GM23338 (cell line): ENCODE results near the gene UPK2.

Experiments
- CREB1 ChIP-seq: fragments of 250-450 bp; sonication (Bioruptor Pico); IDR thresholded peaks from 2 replicates; pipeline ENCODE4 v1.5.0; 2020; ENCODE audit warnings: low read depth, mild to moderate bottlenecking, moderate library complexity
- EZH2 ChIP-seq: fragments of 200-600 bp; sonication (generic); IDR thresholded peaks from one replicate; pipeline ENCODE4 v1.8.0; 2017; ENCODE audit warnings: antibody characterized with exemption, mild to moderate bottlenecking, low read depth; ENCODE audit not compliant: unreplicated experiment
- EZH2phosphoT487 ChIP-seq: fragments of 200-600 bp; sonication (generic); IDR thresholded peaks from one replicate; pipeline ENCODE4 v1.8.1; 2018; ENCODE audit warnings: antibody characterized with exemption; ENCODE audit not compliant: unreplicated experiment
- JUNB ChIP-seq: IDR thresholded peaks from one replicate; pipeline ENCODE4 v1.6.1; 2016; ENCODE audit warnings: antibody characterized with exemption; ENCODE audit not compliant: unreplicated experiment
- NANOG ChIP-seq: IDR thresholded peaks from 2 replicates; pipeline ENCODE4 v1.6.1; 2016; ENCODE audit warnings: antibody characterized with exemption, borderline replicate concordance
- POLR2AphosphoS5 ChIP-seq: IDR thresholded peaks from 2 replicates; pipeline ENCODE4 v1.6.1; 2016; ENCODE audit warnings: antibody characterized with exemption, low read depth
- ZNF114 ChIP-seq: fragments of 250-450 bp; sonication (Bioruptor Pico); IDR thresholded peaks from 2 replicates; pipeline ENCODE4 v1.5.0; 2020; ENCODE audit warnings: mild to moderate bottlenecking, moderate library complexity
- ZNF331 ChIP-seq: fragments of 250-450 bp; sonication (Bioruptor Pico); IDR thresholded peaks from 2 replicates; pipeline ENCODE4 v1.5.0; 2020; ENCODE audit warnings: low read depth, mild to moderate bottlenecking, moderate library complexity
- TF ChIP-seq, protein P1 (sequence below), 2 experiments: fragments of 200-600 bp in 1 of 2; sonication (generic) in 1 of 2; conservative IDR thresholded peaks; 2 replicates each; pipeline versions ENCODE4 v1.5.1 to v1.6.1; 2016 to 2017; ENCODE audit warnings: antibody characterized with exemption in 2 of 2, low read depth in 2 of 2, mild to moderate bottlenecking in 2 of 2, moderate library complexity in 1 of 2
- TF ChIP-seq, protein P2 (sequence below): IDR thresholded peaks from 2 replicates; pipeline ENCODE4 v1.6.1; 2016; ENCODE audit warnings: antibody characterized with exemption
- TF ChIP-seq, protein P3 (sequence below): IDR thresholded peaks from one replicate; pipeline ENCODE4 v1.6.1; 2018; ENCODE audit warnings: antibody characterized with exemption; ENCODE audit not compliant: unreplicated experiment

DNA sequence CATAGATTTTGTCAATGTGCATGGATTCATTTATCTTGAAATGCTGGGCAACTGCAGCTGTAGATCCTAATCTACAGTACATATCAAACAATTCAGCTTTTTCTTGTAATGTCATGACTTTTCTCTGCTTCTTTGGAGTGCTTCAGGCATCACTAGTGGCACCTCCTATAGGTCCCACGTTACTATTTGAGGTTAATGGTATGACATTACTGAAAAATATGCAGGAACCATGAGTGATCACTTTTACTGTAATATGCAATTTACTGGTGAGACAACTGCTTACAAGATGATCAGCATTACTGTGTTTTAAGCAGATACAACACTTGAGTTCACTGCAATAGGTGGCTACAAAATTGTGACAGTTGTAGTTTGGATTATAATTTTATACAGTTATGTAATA is 44.8 kb downstream of the UPK2 start:
- TF ChIP-seq, protein P1, sequence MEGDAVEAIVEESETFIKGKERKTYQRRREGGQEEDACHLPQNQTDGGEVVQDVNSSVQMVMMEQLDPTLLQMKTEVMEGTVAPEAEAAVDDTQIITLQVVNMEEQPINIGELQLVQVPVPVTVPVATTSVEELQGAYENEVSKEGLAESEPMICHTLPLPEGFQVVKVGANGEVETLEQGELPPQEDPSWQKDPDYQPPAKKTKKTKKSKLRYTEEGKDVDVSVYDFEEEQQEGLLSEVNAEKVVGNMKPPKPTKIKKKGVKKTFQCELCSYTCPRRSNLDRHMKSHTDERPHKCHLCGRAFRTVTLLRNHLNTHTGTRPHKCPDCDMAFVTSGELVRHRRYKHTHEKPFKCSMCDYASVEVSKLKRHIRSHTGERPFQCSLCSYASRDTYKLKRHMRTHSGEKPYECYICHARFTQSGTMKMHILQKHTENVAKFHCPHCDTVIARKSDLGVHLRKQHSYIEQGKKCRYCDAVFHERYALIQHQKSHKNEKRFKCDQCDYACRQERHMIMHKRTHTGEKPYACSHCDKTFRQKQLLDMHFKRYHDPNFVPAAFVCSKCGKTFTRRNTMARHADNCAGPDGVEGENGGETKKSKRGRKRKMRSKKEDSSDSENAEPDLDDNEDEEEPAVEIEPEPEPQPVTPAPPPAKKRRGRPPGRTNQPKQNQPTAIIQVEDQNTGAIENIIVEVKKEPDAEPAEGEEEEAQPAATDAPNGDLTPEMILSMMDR (conservative IDR thresholded peaks at IDR 0.05; ENCODE audit: low read depth in 2 of 2): no peak
- TF ChIP-seq NANOG: no peak
- TF ChIP-seq, protein P2, sequence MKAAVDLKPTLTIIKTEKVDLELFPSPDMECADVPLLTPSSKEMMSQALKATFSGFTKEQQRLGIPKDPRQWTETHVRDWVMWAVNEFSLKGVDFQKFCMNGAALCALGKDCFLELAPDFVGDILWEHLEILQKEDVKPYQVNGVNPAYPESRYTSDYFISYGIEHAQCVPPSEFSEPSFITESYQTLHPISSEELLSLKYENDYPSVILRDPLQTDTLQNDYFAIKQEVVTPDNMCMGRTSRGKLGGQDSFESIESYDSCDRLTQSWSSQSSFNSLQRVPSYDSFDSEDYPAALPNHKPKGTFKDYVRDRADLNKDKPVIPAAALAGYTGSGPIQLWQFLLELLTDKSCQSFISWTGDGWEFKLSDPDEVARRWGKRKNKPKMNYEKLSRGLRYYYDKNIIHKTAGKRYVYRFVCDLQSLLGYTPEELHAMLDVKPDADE: no peak
- no peak for TF ChIP-seq POLR2AphosphoS5
- TF ChIP-seq CREB1 (CRISPR knock-in tag): no peak
- TF ChIP-seq EZH2: no peak
- no peak for TF ChIP-seq EZH2phosphoT487
- no peak for TF ChIP-seq ZNF331
- TF ChIP-seq, protein P3, sequence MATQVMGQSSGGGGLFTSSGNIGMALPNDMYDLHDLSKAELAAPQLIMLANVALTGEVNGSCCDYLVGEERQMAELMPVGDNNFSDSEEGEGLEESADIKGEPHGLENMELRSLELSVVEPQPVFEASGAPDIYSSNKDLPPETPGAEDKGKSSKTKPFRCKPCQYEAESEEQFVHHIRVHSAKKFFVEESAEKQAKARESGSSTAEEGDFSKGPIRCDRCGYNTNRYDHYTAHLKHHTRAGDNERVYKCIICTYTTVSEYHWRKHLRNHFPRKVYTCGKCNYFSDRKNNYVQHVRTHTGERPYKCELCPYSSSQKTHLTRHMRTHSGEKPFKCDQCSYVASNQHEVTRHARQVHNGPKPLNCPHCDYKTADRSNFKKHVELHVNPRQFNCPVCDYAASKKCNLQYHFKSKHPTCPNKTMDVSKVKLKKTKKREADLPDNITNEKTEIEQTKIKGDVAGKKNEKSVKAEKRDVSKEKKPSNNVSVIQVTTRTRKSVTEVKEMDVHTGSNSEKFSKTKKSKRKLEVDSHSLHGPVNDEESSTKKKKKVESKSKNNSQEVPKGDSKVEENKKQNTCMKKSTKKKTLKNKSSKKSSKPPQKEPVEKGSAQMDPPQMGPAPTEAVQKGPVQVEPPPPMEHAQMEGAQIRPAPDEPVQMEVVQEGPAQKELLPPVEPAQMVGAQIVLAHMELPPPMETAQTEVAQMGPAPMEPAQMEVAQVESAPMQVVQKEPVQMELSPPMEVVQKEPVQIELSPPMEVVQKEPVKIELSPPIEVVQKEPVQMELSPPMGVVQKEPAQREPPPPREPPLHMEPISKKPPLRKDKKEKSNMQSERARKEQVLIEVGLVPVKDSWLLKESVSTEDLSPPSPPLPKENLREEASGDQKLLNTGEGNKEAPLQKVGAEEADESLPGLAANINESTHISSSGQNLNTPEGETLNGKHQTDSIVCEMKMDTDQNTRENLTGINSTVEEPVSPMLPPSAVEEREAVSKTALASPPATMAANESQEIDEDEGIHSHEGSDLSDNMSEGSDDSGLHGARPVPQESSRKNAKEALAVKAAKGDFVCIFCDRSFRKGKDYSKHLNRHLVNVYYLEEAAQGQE: no peak
- no peak for TF ChIP-seq JUNB
- no peak for TF ChIP-seq ZNF114
